Measurements from ENCODE around the gene C19orf38.

The C19orf38 gene

GRCh38 chr19:10816691-10817090, 31.5 kb upstream of the C19orf38 start:
- peaks cover 5% of the 10 kb centered on the region for H3K4me1 Mint-ChIP-seq (ENCODE audit: low read depth)
- H3K36me3 Mint-ChIP-seq = peaks cover 9% of the 10 kb centered on the region
- H3K9me3 Mint-ChIP-seq (ENCODE audit: low read depth) = no peaks in the 10 kb centered on the region
- H3K27me3 Mint-ChIP-seq = no peaks in the 10 kb centered on the region
- H3K27ac Mint-ChIP-seq = no peak overlapping the region
- no peak overlapping the region for H3K4me3 Mint-ChIP-seq

GRCh38 chr19:10817291-10818038, 30.8 kb upstream of the C19orf38 start:
- H3K36me3 Mint-ChIP-seq = peaks cover 9% of the 10 kb centered on the region
- H3K27me3 Mint-ChIP-seq = no peaks in the 10 kb centered on the region
- H3K27ac Mint-ChIP-seq = no peak overlapping the region

GRCh38 chr19:10818301-10819123, 29.7 kb upstream of the C19orf38 start:
- H3K27ac Mint-ChIP-seq = no peak overlapping the region
- H3K36me3 Mint-ChIP-seq = peaks cover 9% of the 10 kb centered on the region
- H3K9me3 Mint-ChIP-seq (ENCODE audit: low read depth) = no peaks in the 10 kb centered on the region
- H3K27me3 Mint-ChIP-seq = no peaks in the 10 kb centered on the region
- no peak overlapping the region for H3K4me3 Mint-ChIP-seq
- no peaks in the 10 kb centered on the region for H3K4me1 Mint-ChIP-seq (ENCODE audit: low read depth)

More at GRCh38 chr19:10817291-10818038, 30.8 kb upstream of the C19orf38 start:
- Mint-ChIP-seq H3K9me3 (ENCODE audit: low read depth) (no peaks in the 10 kb centered on the region), H3K4me3 (no peak overlapping the region), H3K4me1 (ENCODE audit: low read depth) (peaks cover 5% of the 10 kb centered on the region)

- peaks cover 9% of the 10 kb centered on the region for H3K36me3 Mint-ChIP-seq
- H3K4me1 Mint-ChIP-seq (ENCODE audit: low read depth) = no peaks in the 10 kb centered on the region
These were observed 28.8 kb upstream of the C19orf38 start for GRCh38 chr19:10819124-10820060.

GRCh38 chr19:10820173-10820572, 28.0 kb upstream of the C19orf38 start:
- H3K27me3 Mint-ChIP-seq = no peaks in the 10 kb centered on the region
- H3K4me3 Mint-ChIP-seq = no peak overlapping the region
- H3K36me3 Mint-ChIP-seq = peaks cover 9% of the 10 kb centered on the region
- H3K4me1 Mint-ChIP-seq (ENCODE audit: low read depth) = no peaks in the 10 kb centered on the region
- no peaks in the 10 kb centered on the region for H3K9me3 Mint-ChIP-seq (ENCODE audit: low read depth)
- peak overlapping the region; percentile 18 for H3K27ac Mint-ChIP-seq

More at GRCh38 chr19:10819124-10820060, 28.8 kb upstream of the C19orf38 start:
- H3K9me3 Mint-ChIP-seq (ENCODE audit: low read depth) = no peaks in the 10 kb centered on the region
- no peak overlapping the region for H3K4me3 Mint-ChIP-seq
- no peaks in the 10 kb centered on the region for H3K27me3 Mint-ChIP-seq
- H3K27ac Mint-ChIP-seq = peak overlapping the region; percentile 70

- no peaks in the 10 kb centered on the region for H3K27me3 Mint-ChIP-seq
- no peaks in the 10 kb centered on the region for H3K4me1 Mint-ChIP-seq (ENCODE audit: low read depth)
- no peak overlapping the region for H3K4me3 Mint-ChIP-seq
- H3K27ac Mint-ChIP-seq = no peak overlapping the region
- peaks cover 9% of the 10 kb centered on the region for H3K36me3 Mint-ChIP-seq
- H3K9me3 Mint-ChIP-seq (ENCODE audit: low read depth) = no peaks in the 10 kb centered on the region
These were observed 24.5 kb upstream of the C19orf38 start for GRCh38 chr19:10823690-10824089.

- Mint-ChIP-seq H3K9me3 (ENCODE audit: low read depth) (no peaks in the 10 kb centered on the region), H3K4me3 (no peak overlapping the region), H3K4me1 (ENCODE audit: low read depth) (no peaks in the 10 kb centered on the region), H3K27me3 (no peaks in the 10 kb centered on the region), H3K36me3 (no peaks in the 10 kb centered on the region), H3K27ac (no peak overlapping the region)
These were observed 22.0 kb upstream of the C19orf38 start for GRCh38 chr19:10826231-10826630.

GRCh38 chr19:10826846-10827245, 21.4 kb upstream of the C19orf38 start:
- Mint-ChIP-seq H3K27me3 (no peaks in the 10 kb centered on the region), H3K4me1 (ENCODE audit: low read depth) (no peaks in the 10 kb centered on the region), H3K27ac (no peak overlapping the region), H3K36me3 (no peaks in the 10 kb centered on the region), H3K9me3 (ENCODE audit: low read depth) (no peaks in the 10 kb centered on the region), H3K4me3 (no peak overlapping the region)

- Mint-ChIP-seq H3K4me1 (ENCODE audit: low read depth) (no peaks in the 10 kb centered on the region), H3K36me3 (no peaks in the 10 kb centered on the region), H3K27ac (no peak overlapping the region), H3K4me3 (no peak overlapping the region), H3K27me3 (no peaks in the 10 kb centered on the region), H3K9me3 (ENCODE audit: low read depth) (no peaks in the 10 kb centered on the region)
These were observed 19.0 kb upstream of the C19orf38 start for GRCh38 chr19:10828981-10829821.

GRCh38 chr19:10829967-10830366, 18.2 kb upstream of the C19orf38 start:
- Mint-ChIP-seq H3K36me3 (no peaks in the 10 kb centered on the region), H3K27me3 (no peaks in the 10 kb centered on the region), H3K4me1 (ENCODE audit: low read depth) (no peaks in the 10 kb centered on the region), H3K4me3 (no peak overlapping the region), H3K9me3 (ENCODE audit: low read depth) (no peaks in the 10 kb centered on the region), H3K27ac (no peak overlapping the region)

GRCh38 chr19:10830370-10830769, 17.8 kb upstream of the C19orf38 start:
- Mint-ChIP-seq H3K36me3 (peaks cover under 1% of the 10 kb centered on the region), H3K4me3 (no peak overlapping the region), H3K27ac (no peak overlapping the region), H3K27me3 (no peaks in the 10 kb centered on the region), H3K9me3 (ENCODE audit: low read depth) (no peaks in the 10 kb centered on the region), H3K4me1 (ENCODE audit: low read depth) (peaks cover under 1% of the 10 kb centered on the region)

GRCh38 chr19:10830931-10831779, 17.1 kb upstream of the C19orf38 start:
- peaks cover 3% of the 10 kb centered on the region for H3K36me3 Mint-ChIP-seq
- H3K27me3 Mint-ChIP-seq = no peaks in the 10 kb centered on the region
- no peaks in the 10 kb centered on the region for H3K9me3 Mint-ChIP-seq (ENCODE audit: low read depth)
- H3K4me1 Mint-ChIP-seq (ENCODE audit: low read depth) = peaks cover 4% of the 10 kb centered on the region
- H3K4me3 Mint-ChIP-seq = no peak overlapping the region
- no peak overlapping the region for H3K27ac Mint-ChIP-seq

All from activated naive CD8-positive, alpha-beta T cell (primary cell).